ENCODE results near the gene GPATCH4.

GPATCH4 gene

GRCh38 chr1:156549390-156549789 is 51.9 kb downstream of the GPATCH4 start:
- no peak for DNase-seq (ENCODE audit: low read depth in 2 of 2)

GRCh38 chr1:156547982-156548381 is 53.3 kb downstream of the GPATCH4 start:
- no peak for DNase-seq (ENCODE audit: low read depth in 2 of 2)

- no peak for DNase-seq (ENCODE audit: low read depth in 2 of 2)
These were observed 53.8 kb downstream of the GPATCH4 start for GRCh38 chr1:156547434-156547833.

- no peak for DNase-seq (ENCODE audit: low read depth in 2 of 2)
These were observed 55.0 kb downstream of the GPATCH4 start for GRCh38 chr1:156546267-156546666.

- DNase-seq (ENCODE audit: low read depth in 2 of 2), result no peak
These were observed 56.6 kb downstream of the GPATCH4 start for GRCh38 chr1:156544592-156545102.

Measured in stimulated activated CD8-positive, alpha-beta memory T cell treated with anti-CD3 and anti-CD28 coated beads, Interleukin-15, amount 100 ng/mL, for 48 hours (primary cell).